Measurements from ENCODE around the gene SOX18. TPM values are rescaled to one million over a fixed set of nuclear protein-coding genes. Genes with fewer than 3 reads are reported as not detected.

The SOX18 gene
- total RNA-seq, 1 donor from 2014 or later = 48.3 TPM

GRCh38 chr20:64041040-64041780 lies 8.2 kb downstream of the SOX18 start:
- H3K36me3 ChIP-seq = no peaks in the 10 kb centered on the region
- no peak for TF ChIP-seq CTCF (IDR thresholded peaks at IDR 0.05)
- peak overlapping the region; percentile 58 for H3K4me3 ChIP-seq
- ATAC-seq = no peak
- no peak for DNase-seq
- no peaks in the 10 kb centered on the region for H3K9me3 ChIP-seq
- peaks cover 52% of the 10 kb centered on the region for H3K27me3 ChIP-seq (ENCODE audit: low read depth)
- intact Hi-C loops (cut with DNase I) = no loop called here
- H3K27ac ChIP-seq = peak overlapping the region; percentile 76
- H3K4me1 ChIP-seq = peaks cover 51% of the 10 kb centered on the region

- Histone ChIP-seq H3K4me3 (no peak overlapping the region), H3K36me3 (no peaks in the 10 kb centered on the region), H3K9me3 (no peaks in the 10 kb centered on the region), H3K4me1 (peaks cover 51% of the 10 kb centered on the region), H3K27me3 (ENCODE audit: low read depth) (peaks cover 44% of the 10 kb centered on the region), H3K27ac (peak overlapping the region; percentile 76)
- intact Hi-C loops (cut with DNase I) = no loop called here
- DNase-seq (no peak), ATAC-seq (no peak)
- TF ChIP-seq CTCF (IDR thresholded peaks at IDR 0.05) = no peak
These were observed 9.0 kb downstream of the SOX18 start for GRCh38 chr20:64040231-64041039.

- Histone ChIP-seq H3K36me3 (peaks cover 7% of the 10 kb centered on the region), H3K9me3 (no peaks in the 10 kb centered on the region), H3K27me3 (ENCODE audit: low read depth) (peaks cover 38% of the 10 kb centered on the region), H3K4me1 (peaks cover 51% of the 10 kb centered on the region), H3K27ac (peak overlapping the region; percentile 86), H3K4me3 (peak overlapping the region; percentile 66)
- intact Hi-C loops (cut with DNase I) = no loop called here
- DNase-seq (no peak), ATAC-seq (peak; percentile 45 to 52)
- TF ChIP-seq CTCF (IDR thresholded peaks at IDR 0.05) = no peak
These were observed 9.9 kb downstream of the SOX18 start for GRCh38 chr20:64039293-64040160.

GRCh38 chr20:64038565-64039292 lies 10.7 kb downstream of the SOX18 start:
- peak; percentile 90 to 93 for ATAC-seq
- intact Hi-C loops (cut with DNase I) = no loop called here
- Histone ChIP-seq H3K36me3 (peaks cover 12% of the 10 kb centered on the region), H3K9me3 (no peaks in the 10 kb centered on the region), H3K4me3 (peak overlapping the region; percentile 66), H3K4me1 (peaks cover 51% of the 10 kb centered on the region), H3K27me3 (ENCODE audit: low read depth) (peaks cover 38% of the 10 kb centered on the region), H3K27ac (peak overlapping the region; percentile 86)
- DNase-seq = peak; percentile 86
- TF ChIP-seq CTCF (IDR thresholded peaks at IDR 0.05) = peak; percentile 69

GRCh38 chr20:64038224-64038564 lies 11.2 kb downstream of the SOX18 start:
- TF ChIP-seq CTCF (IDR thresholded peaks at IDR 0.05) = no peak
- H3K27me3 ChIP-seq (ENCODE audit: low read depth) = peaks cover 38% of the 10 kb centered on the region
- DNase-seq (no peak), ATAC-seq (peak; percentile 24 to 36)
- H3K9me3 ChIP-seq = no peaks in the 10 kb centered on the region
- intact Hi-C loops (cut with DNase I) = no loop called here
- H3K27ac ChIP-seq = peak overlapping the region; percentile 86
- peaks cover 51% of the 10 kb centered on the region for H3K4me1 ChIP-seq
- H3K36me3 ChIP-seq = peaks cover 18% of the 10 kb centered on the region
- peak overlapping the region; percentile 66 for H3K4me3 ChIP-seq

Measured in lower lobe of right lung (tissue), 2 donors.